Right hindlimb (tissue), 1 donor: ENCODE results near the gene HSPA6.
"Not testable (repeated sequence)": the region's sequence is repeated elsewhere in the genome, so short reads cannot be mapped to it uniquely, and the experiment has no call there.

Source experiments
- DNase-seq: peaks from one replicate; pipeline ENCODE4 v3.0.0-alpha.2; 2018

The HSPA6 gene

DNA sequence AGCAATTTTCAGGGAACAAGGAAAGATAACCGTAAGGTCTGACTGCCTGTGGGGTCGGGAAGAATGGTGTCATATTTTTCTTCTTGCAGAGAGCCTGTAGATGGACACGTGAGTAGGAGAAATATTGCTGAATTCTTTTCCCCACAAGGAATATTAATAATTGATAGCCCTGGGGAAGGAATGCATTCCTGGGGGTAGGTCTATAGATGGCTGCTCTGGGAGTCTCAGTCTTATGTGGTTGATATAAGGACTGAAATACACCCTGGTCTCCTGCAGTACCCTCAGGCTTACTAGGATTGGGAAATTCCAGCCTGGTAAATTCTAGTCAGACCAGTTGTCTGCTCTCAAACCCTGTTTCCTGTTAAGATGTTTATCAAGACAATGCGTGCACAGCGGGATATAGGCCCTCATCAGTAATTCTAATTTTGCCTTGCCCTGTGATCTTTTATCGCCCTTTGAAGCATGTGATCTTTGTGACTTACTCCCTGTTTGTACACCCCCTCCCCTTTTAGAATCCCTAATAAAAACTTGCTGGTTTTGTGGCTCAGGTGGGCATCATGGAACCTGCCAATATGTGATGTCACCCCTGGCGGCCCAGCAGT, 12.8 kb downstream of the HSPA6 start:
- not testable (repeated sequence) for DNase-seq

DNA sequence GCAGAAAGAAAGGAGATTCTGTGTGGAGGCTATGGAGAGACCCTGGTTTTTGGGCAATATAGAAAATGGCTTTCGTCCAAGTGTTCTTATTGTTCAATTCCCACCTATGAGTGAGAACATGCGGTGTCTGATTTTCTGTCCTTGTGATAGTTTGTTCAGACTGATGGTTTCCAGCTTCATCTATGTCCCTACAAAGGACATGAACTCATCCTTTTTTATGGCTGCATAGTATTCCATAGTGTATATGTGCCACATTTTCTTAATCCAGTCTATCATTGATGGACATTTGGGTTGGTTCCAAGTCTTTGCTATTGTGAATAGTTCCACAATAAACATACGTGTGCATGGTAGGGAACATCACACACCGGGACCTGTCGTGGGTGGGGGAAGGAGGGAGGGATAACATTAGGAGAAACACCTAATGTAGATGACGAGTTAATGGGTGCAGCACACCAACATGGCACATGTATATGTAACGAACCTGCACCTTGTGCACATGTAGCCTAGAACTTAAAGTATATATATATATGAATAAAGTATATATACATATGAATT, 14.7 kb downstream of the HSPA6 start:
- DNase-seq: not testable (repeated sequence)

DNA sequence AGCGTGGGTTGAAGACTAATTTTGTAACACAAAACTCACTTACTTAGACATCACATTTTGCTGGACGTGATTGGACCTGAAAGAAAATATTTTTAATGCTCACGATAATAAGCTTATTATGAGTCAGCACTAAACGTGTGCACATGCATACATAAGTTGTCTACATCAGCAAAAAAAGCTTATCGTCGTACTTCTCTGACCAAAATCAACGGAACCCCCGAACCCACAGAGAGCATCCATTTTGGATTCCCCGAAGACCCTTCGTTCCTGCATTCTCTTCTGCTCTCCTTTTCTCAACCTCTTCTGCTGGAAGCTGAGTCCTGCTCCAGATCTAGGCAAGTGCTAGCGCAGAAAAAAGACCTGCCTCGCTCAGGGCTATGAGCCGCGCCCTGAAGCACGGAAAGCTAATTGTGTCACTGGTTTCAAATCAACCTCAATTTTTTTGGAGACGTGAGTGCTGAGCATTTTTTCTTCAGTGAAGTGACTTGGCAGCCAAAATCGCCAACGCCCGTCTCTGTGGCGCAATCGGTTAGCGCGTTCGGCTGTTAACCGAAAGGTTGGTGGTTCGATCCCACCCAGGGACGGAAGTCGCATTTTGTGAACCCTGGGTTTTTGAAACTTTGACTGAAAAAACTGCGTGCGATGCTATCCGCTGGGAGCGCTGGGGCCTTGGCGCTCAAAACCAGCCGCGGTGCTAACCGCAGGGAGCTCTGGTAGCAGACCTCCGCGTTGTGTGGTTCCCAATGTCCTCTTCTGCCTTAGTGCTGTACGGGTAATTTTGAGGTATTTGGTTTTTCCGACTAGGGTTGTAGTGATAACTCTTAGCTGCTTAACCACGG, 15.6 kb downstream of the HSPA6 start:
- DNase-seq: peak; percentile 72

DNA sequence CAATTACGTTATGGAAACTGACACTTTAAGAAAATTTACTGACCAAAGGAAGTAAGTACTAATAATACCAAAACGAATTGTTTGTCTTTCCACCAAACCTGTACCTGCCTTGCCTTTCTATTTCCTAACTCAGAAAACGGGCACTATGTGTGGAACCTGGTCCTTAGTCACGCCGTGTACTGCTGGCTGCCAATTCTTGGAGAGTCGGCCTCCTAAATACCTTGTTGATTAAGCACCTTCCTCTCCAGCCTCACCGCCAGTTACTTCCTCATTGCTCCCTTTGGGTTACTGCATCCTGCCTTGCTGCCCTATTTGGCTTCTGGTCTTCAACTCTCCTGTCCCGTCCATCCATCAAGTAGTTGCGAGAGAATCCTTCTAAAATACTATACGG, 16.2 kb downstream of the HSPA6 start:
- DNase-seq: not testable (repeated sequence)

DNA sequence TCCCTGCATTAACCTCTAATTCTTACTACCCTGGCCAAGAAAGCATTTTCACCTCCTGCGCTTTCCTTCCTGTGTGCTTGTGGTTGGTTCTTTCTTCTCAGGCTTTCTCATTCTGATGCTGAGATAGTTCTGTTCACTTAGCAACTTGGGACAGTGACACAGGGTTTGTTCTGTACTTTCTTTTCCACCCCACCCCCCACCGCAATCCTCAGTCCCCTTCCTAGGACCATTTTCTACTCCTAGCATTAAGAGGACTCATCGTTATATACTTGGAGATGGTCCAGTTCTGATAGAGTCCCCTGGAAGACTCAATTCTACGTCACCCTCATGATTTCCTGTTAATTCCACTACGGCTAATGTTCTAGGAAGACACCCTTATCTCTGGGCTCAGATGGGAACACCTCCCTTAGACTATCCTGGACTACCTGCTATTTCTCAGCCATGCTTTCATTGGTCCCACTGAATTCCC, 17.8 kb downstream of the HSPA6 start:
- not testable (repeated sequence) for DNase-seq

DNA sequence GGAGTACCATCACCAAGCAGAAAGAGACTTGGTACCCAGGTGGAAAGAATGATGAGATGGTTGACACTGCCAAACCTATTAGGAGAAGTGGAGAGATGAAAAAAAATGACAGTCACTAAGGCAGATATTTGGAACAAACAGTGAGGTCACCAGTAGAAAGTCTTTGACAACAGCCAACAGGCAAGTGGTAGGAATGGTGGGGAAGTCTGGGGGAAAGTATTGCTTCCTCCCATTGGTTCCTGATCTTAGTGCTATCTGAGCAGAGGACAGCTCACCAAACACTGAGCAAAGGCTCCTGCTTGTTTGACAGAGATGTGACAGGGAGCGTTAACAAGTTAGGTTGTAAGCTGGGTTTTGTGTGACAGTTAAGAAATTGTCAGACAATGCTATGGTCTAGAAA, 18.8 kb downstream of the HSPA6 start:
- DNase-seq: not testable (repeated sequence)

DNA sequence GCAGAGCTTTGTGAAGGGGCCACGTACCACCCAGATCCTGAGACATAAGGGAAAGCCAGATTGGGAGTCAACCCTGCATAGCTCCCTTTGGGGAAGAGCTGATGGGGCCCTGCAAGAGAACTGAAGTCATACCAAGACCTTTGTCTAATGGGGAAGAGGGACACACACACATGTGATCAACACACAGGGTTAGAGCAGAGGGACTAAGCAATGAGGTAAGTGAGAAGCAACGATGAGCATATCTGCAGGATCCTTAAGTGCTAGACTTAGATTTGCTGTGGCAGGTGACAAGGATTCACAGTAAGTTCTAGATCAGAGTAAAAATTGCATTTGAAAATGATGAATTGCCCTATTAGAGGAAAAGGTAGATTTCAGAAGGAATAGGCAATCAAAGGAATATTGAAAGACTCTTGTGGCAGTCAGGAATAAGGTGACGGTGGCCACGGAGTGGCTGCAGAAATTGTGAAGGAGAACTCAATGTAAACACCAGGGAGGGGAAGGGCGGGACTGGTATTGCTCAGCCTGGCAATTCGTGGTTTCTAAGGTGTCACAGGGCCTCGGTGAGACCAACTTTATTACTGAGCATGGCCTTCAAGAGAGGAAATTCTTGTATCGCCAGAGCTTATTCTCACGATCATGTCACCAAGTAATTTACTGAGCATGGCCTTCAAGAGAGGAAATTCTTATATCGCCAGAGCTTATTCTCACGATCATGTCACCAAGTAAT, 20.8 kb downstream of the HSPA6 start:
- DNase-seq: not testable (repeated sequence)

DNA sequence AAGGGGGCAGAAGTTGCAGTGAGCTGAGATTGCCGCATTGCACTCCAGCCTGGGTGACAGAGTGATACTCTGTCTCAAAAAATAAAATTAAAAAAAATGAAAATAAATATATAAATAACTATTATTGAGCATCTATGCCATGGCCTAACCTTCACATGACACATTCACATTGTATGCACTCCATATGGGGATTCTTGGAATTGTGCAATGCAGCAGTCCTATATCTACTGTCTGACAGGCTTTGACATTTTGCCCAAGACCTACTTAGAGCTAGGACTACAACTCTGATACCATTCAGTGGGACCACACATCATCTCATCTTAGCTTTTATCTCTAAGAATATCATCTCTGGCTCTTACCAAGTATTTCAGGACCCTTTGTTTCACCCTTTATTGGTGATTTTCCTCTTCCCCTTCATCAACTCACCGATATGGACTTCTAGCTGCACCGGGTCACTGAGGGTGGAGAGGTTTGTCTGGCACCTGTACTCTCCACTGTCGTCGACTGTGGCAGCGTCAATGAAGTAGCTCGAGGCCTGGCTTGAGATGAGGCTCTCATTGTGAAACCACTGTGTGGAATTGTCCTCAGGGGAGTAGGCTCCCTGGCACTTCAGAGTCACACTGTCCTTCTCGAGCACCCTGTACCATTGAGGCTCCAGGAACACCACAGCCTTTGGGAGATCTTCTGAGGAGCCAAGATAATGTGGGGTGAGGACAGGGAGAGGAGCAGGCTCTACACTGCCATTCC, 23.8 kb downstream of the HSPA6 start:
- DNase-seq: not testable (repeated sequence)

DNA sequence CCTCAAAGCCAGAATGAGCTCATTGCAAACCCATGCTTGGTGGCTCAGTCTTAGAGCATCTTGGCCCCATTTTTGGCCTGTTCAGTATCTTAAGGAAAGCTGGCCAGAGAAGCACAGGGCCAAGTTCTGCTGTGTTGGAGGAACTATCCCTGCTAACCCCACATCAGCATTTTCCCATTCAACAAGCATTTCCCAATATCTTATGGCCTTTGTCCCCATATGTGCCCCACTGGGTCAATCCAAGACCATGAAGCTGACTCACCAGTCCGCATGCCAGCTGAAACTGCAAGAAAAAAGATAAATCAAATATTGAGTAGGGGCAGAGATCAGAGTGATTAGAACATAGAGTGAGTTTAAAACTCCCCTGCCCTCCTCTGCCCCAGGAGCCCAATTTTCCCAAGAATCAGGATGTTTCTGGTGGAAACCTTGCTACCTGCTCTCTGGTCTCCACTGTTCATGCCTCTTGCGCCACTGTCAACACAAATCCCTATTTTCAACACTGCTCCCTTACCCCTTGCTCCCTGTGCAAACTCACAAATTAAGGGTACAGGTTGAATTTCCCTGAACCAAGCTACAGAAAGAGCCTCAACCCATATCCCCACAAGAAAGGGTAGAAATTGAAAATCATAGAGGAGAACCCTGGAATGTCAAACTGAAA, 24.5 kb downstream of the HSPA6 start:
- not testable (repeated sequence) for DNase-seq

DNA sequence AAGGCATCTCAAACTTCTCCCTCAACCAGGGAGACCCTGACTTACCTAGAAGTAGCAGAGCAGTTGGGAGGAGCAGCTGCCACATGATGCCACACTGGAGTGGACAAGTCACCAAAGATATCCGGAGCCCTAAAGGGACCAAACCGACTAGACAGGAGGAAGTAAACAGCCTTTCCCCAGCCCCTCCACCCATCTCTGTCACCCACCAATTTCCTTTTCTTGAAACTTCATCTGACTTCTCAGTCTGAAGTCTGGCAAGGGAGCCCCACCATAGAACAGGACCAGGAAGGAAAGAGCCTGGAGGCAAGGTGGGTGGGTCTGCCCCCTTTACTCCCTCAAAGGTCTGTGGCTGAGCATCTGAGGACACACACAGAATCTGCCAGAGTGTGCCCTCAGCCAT, 25.3 kb downstream of the HSPA6 start, which contains the start of gene FCGR3A:
TSS of gene FCGR3A (minus strand) at position 167 of the 400 bp plus-strand sequence. CDS start at position 85, 82 bp downstream.
- DNase-seq: no peak

DNA sequence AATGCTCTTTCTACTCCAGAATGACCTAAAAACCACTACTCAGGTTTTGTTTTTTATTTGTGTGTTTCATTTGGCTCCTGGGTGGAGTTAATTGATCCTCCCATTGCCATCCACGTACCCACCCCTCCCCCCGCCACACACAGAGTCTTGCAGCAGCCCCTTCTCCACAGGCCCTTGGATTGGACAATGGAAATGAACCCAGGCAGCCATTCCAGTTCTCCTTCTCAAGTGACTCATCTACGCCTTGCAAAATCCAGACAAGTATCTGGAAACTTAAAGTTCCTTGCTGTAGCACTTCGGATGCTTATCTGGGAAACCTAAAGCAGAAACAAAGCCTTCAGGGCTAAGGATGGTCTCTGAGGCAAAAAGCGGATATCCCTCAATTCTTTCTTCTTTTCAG, 26.6 kb downstream of the HSPA6 start:
- not testable (repeated sequence) for DNase-seq

DNA sequence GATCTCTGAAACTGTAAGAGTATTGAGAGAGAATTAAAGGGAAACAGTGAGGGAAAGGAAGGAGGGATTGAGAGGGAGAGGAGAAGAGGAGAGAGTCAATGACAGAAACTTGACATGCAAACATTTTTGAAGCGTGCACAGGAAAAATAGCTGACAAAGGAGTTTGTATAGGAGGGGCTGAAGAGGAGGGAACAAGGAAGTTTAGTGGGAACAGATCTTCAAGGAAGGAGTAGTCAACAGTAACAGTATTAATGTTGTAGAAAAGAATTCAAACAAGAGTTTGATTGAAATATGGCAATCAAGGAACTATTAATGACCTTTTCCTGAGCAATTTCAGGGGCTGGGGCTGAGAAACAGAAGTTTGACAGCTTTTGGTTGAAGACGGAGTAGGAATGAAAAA, 29.3 kb downstream of the HSPA6 start:
- DNase-seq: not testable (repeated sequence)

DNA sequence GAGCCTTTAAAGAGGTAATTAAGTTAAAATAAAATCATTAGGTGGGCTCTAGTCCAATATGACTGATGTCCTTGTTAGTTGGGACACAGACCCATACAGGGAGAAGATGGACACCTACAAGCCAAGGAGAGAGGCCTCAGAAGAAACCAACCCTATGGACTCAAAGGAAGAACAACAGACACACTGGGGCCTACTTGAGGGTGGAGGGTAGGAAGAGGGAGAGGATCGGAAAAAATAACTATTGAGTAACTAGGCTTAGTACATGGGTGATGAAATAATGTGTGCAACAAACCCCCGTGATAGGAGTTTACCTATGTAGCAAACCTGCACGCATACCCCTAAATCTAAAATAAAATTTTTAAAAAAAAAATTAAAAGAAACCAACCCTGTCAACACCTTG, 30.0 kb downstream of the HSPA6 start:
- DNase-seq: not testable (repeated sequence)

DNA sequence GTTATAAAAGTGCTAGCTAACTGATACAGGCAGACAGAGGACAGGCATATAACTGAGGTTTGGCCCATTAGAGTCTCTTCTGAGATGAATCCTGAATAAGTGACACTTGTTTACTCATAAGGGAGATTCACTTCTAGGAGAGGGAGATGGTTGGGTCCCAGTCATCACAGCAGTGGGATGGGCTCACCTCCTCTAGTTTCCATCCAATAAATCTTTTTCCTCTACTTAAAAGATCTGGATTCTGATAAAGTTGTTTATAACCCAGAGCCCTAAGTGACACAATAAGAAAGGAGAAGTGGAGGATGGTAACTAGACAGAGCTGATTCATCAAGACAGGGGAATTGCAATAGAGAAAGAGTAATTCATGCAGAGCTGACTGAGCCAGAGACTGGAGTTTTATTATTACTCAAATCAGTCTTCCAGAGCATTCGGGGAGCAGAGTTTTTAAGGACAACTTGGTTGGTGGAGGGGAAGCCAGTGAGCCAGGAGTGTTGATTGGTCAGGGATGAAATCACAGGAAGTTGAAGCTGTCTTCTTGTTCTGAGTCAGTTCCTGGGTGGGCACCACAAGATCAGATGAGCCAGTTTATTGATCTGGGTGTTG, 30.6 kb downstream of the HSPA6 start:
- DNase-seq: not testable (repeated sequence)

DNA sequence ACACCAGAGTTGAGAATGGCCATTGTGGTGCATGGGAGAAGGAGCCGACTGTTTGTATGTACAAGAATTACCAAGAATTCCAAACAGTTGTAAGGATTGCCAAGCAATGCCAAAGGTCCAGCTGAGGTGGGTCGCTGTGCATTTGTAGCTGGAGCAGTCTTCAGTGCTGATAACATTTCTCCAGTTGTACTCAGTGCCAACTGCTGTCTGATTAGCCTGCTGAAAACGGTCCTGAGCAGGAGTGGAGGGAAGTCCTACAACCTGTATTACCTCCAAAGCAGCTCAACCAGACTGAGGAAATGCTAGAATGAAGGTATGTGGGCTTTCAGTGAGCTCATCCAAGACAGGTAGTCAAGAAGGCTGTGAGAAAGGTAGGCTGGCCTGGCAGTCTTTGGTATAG, 31.8 kb downstream of the HSPA6 start:
- not testable (repeated sequence) for DNase-seq

DNA sequence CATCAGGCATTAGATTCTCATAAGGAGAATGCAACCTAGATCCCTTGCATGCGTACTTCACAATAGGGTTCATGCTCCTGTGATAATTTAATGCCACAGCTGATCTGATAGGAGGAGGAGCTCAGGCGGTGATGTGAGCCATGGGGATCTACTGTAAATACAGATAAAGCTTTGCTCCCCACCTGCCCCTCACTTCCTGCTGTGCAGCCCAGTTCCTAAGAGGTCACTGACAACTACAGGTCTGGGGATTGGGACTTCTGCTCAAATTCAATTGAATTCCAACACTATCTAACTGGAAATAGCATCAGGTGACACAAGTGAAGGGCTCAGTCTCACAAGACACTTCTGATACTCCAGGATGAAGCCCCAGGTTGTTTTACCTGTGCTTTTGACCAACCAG, 32.6 kb downstream of the HSPA6 start:
- DNase-seq: not testable (repeated sequence)

DNA sequence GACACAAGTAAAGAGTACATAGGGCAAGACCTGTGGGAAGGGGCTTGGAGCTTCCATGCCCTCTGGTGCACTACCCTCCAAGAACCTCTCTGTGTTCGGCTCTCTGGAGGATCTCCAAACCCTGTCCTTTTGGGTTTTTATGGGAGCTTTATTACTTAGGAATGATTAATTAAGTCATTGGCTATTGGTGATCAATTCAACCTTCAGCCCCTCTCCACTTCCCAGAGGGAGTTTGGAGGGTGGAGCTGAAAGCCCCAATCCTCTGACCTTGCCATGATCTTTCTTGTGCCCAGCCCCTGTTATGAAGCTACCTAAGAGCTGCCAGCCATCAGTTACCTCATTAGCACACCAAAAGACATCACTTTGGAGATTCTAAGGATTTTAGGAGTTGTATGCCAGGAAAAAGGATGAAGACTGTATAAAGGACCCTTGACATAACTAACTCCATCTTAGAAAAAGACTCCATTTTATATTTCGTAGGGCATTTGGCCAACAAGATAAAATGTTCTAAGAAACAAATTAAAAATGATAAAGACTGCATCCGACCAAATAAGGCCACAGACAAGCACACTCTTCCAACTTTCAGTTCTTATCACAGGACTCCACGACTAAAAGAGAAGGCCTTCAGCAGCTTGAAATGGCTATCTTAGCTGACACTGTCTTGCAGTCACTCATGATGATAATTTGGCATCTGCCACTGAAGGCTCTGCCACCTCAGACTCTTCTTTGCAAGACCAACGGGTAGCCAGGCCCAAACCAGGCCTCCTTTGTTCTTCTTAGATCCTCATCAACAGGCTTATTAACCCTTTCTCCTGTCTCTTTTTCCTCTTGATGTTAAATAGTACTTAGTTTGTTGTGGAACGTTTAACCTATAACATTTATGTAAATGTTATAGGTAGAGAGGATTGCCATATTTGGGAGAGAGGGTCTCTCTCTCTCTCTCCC, 33.4 kb downstream of the HSPA6 start:
- not testable (repeated sequence) for DNase-seq

DNA sequence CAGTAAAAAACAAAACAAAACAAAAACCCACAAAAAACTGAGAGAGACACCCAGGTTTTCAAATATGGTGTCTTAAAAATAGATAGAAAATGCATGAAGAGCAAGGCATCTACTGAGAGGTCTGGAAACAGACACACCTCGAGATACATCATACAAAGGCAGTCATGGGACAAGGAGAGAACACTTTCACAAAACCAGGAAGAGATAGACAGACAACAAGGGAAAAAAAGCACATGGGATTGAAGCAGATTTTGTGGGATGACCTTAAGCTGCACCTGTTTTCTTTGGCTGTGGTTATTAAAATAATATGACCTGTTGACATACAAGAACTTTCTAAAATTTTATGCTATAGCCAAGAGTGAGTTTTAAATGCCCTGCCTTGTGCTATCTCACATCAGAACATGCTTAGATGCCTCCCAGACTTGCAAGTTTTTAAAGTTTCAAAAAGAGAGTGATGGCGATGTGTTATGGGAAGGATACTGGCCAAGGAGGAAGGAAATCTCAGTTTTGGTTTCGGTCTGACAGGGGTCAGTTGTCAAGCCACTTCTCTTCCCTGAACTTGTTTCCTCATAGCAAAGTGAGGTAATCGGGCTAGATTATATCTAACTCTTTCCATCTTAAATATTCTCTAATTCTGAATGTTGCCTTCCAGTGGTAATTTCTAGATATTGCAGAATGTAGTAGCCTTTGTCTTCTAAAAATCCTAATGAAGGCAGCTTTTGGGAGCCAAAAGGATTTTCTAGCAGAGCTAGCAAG, 36.8 kb downstream of the HSPA6 start:
- not testable (repeated sequence) for DNase-seq

DNA sequence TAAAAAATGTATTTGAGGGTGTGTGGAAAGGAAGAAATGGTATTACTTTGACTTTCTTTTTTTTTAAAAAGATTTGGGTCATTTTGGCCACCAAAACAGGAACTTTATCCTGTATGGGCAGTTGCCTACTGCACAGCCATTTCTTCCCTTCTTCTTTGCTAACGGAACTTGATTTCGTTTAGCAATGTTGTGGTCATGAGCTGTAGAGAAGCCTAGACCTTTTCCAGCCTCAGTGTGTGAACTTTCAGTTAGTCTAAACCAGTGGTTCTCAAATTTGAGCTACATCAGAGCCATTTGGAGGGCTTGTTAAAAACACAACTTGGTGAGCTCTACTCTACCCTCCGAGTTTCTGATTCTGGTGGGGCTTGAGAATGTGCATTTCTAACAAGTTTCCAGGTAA, 38.1 kb downstream of the HSPA6 start:
- not testable (repeated sequence) for DNase-seq
